ENCODE results near the gene RIOX2. TPM values are rescaled to one million over a fixed set of nuclear protein-coding genes. Genes with fewer than 3 reads are reported as not detected.
"Not testable (repeated sequence)": the region's sequence is repeated elsewhere in the genome, so short reads cannot be mapped to it uniquely, and the experiment has no call there.

Gene RIOX2
- total RNA-seq, 1 experiment from 2014 or later, result 35.0 TPM

GRCh38 chr3:97911459-97911858, 60.8 kb downstream of the RIOX2 start:
- no peak for DNase-seq (ENCODE audit: low read depth)

GRCh38 chr3:97910931-97911351, 61.3 kb downstream of the RIOX2 start:
- DNase-seq (ENCODE audit: low read depth), result no peak

- not testable (repeated sequence) for DNase-seq (ENCODE audit: low read depth)
These were observed 61.9 kb downstream of the RIOX2 start for GRCh38 chr3:97910236-97910831.

GRCh38 chr3:97909830-97910229, 62.4 kb downstream of the RIOX2 start:
- not testable (repeated sequence) for DNase-seq (ENCODE audit: low read depth)

GRCh38 chr3:97901313-97902248, 70.7 kb downstream of the RIOX2 start:
- no peak for DNase-seq (ENCODE audit: low read depth)

- DNase-seq (ENCODE audit: low read depth), result no peak
These were observed 72.9 kb downstream of the RIOX2 start for GRCh38 chr3:97899331-97899730.

GRCh38 chr3:97896547-97896946, 75.7 kb downstream of the RIOX2 start:
- no peak for DNase-seq (ENCODE audit: low read depth)

- DNase-seq (ENCODE audit: low read depth), result no peak
These were observed 76.1 kb downstream of the RIOX2 start for GRCh38 chr3:97896129-97896528.

GRCh38 chr3:97895216-97895615, 77.0 kb downstream of the RIOX2 start:
- no peak for DNase-seq (ENCODE audit: low read depth)

GRCh38 chr3:97892852-97893251, 79.4 kb downstream of the RIOX2 start:
- DNase-seq (ENCODE audit: low read depth), result no peak

Other genes with a start within 250 kb of the RIOX2 start
- gene ARL6, start 207.7 kb downstream of the RIOX2 start, total RNA-seq (2014; rRNA removed; shearing (Covaris generic)), result 17.4 and 17.8 TPM in 2 replicates
- gene CRYBG3, start 150.4 kb downstream of the RIOX2 start, total RNA-seq (2014; rRNA removed; shearing (Covaris generic)), result 10.8 and 18.0 TPM in 2 replicates
- not detected in 2 replicates for gene GABRR3, start 62.9 kb upstream of the RIOX2 start, total RNA-seq (2014; rRNA removed; shearing (Covaris generic))
- gene OR5AC2, start 114.7 kb upstream of the RIOX2 start, total RNA-seq (2014; rRNA removed; shearing (Covaris generic)), result not detected in 2 replicates
- gene OR5H1, start 158.3 kb upstream of the RIOX2 start, total RNA-seq (2014; rRNA removed; shearing (Covaris generic)), result not detected in 2 replicates
- not detected in 2 replicates for gene OR5H14, start 175.0 kb upstream of the RIOX2 start, total RNA-seq (2014; rRNA removed; shearing (Covaris generic))
- gene OR5H15, start 194.3 kb upstream of the RIOX2 start, total RNA-seq (2014; rRNA removed; shearing (Covaris generic)), result not detected in 2 replicates

Data from Daoy (cell line).